Heart left ventricle (tissue), 13 donors: ENCODE measurements around the gene PCDH15.

Experiments used
- POLR2A ChIP-seq, 2 donors: fragments of 450-650 bp; IDR thresholded peaks; one replicate each; pipeline ENCODE4 v1.6.1; 2017; ENCODE audit warnings: antibody characterized with exemption in 2 of 2, mild to moderate bottlenecking in 2 of 2, moderate library complexity in 2 of 2
- TF ChIP-seq, protein P1 (sequence below), 12 donors: fragments of 200-600 bp; sonication (generic) in 4 of 12; IDR thresholded peaks; one replicate each; pipeline versions ENCODE4 v1.5.0 to v1.8.0; 2018 to 2022; ENCODE audit warnings: antibody characterized with exemption in 12 of 12, mild to moderate bottlenecking in 5 of 12
- donor health status: ischemic (EF 13 %, LVEDD 7.1; RV severe dilation, severe dysfunction).
- donor health status: DM: no; HTN: yes; CAD: no.
- donor health status: DM: no; HTN: no; CAD: no.
- donor health status: ischemic (EF 25% LVEDD 6.9; RV normal size, moderate dysfunction).
- donor health status: ischemic (EF 25% LVEDD 5.7; RV mildly dilated, moderate dysfunction).
- donor health status: ischemic (EF 35%, LVEDD 5.7; RV mildly dilated, moderate dysfunction).
- donor health status: nonischemic (EF 11% LVEDD 7.7; RV severe dilation, severe dysfunction).
- donor health status: DM: yes; HTN: yes; CAD: no.
- donor health status: PGD.
- donor health status: ischemic (EF 29% LVEDD 5.4; RV normal size, mild dysfunction).
- donor health status: nonischemic (EF 23%, LVEDD 6.1; RV moderate dilation, normal function).

DNA sequence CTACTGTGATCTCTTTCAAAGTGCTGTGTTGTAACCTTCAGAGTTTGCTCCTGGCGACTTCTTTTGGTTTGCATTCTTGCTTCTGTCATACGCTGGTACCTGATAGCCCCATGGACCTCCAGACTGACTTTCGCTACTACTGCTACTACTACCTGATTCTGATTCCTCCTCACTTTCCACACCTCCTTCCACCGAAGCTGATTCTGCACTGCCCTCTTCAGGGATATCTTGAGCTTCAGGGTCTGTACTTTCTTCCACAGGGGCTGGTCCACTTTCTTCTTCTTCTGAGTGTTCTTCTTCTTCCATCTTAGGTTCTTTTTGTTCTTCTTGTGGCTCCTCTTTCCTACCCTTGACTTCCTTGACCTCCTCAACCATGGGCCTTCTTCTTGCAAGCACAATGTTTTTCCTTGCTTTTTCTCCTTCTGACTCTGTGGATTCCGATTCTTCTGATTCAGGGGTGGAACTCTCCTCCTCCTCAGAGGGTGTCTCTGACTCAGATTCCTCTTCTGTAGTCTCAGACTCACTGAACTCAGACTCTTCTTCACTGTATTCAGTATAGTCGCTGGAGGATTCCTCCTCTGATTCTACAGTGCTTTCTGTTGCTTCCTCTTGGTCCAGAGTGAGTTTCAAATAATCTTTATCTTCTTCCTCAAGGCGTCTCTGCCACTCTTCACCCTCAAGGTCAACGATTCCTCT lies 992.2 kb downstream of the PCDH15 start:
- no peak for TF ChIP-seq POLR2A (IDR thresholded peaks at IDR 0.05)
- TF ChIP-seq, protein P1, sequence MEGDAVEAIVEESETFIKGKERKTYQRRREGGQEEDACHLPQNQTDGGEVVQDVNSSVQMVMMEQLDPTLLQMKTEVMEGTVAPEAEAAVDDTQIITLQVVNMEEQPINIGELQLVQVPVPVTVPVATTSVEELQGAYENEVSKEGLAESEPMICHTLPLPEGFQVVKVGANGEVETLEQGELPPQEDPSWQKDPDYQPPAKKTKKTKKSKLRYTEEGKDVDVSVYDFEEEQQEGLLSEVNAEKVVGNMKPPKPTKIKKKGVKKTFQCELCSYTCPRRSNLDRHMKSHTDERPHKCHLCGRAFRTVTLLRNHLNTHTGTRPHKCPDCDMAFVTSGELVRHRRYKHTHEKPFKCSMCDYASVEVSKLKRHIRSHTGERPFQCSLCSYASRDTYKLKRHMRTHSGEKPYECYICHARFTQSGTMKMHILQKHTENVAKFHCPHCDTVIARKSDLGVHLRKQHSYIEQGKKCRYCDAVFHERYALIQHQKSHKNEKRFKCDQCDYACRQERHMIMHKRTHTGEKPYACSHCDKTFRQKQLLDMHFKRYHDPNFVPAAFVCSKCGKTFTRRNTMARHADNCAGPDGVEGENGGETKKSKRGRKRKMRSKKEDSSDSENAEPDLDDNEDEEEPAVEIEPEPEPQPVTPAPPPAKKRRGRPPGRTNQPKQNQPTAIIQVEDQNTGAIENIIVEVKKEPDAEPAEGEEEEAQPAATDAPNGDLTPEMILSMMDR (IDR thresholded peaks at IDR 0.05), result no peak
